ENCODE results near the gene ALDOA. TPM values are rescaled to one million over a fixed set of nuclear protein-coding genes. Genes with fewer than 3 reads are reported as not detected.

Gene ALDOA
- total RNA-seq, 2 donors from 2014 or later: 2,396 to 2,926 TPM

DNA sequence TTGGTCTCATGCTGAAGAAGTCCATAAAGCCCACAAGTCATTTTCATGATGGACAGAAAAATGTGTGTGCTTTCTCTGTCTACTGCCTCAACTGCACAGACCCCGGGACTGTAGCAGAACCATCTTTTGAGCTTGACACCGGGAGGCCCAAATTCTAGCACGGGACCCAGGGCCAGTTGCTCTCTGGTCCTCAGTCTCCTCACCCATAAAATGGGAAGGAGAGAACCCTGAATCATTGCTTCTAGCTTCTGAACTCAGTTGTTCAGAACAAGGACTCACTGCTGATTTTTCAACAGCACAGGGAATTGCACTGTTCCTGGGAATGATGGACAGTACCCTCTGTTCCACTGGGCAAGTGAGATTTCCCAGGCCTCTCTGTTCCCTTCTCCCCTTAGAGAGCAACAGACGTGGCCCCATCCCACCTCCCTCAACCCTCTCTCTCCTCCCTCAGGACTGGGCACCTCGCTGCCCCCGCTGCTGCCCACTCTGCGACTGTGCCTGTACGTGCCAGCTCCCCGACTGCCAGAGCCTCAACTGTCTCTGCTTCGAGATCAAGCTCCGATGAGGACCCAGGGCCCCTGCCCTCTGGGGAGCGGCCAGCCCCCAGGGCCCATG, 2.2 kb upstream of the ALDOA start:
- Histone ChIP-seq H3K27ac (peak overlapping the region; percentile 96), H3K9ac (ENCODE audit: low read depth in 2 of 2, low read length in 2 of 2) (peak overlapping the region; percentile 71 to 76), H3K4me3 (peak overlapping the region; percentile 89), H3K4me1 (peaks cover 6% of the 10 kb centered on the region), H3K27me3 (no peaks in the 10 kb centered on the region), H3K9me3 (no peaks in the 10 kb centered on the region), H3K36me3 (peaks cover 6% of the 10 kb centered on the region)
- intact Hi-C loops (cut with DNase I): no loop called here
- no peak for TF ChIP-seq CTCF (IDR thresholded peaks at IDR 0.05)
- DNase-seq: no peak

GRCh38 chr16:30063893-30064728, 1.4 kb upstream of the ALDOA start:
- Histone ChIP-seq H3K4me1 (peaks cover 8% of the 10 kb centered on the region), H3K27me3 (no peaks in the 10 kb centered on the region), H3K36me3 (peaks cover 10% of the 10 kb centered on the region), H3K9me3 (no peaks in the 10 kb centered on the region), H3K27ac (peak overlapping the region; percentile 96), H3K4me3 (peak overlapping the region; percentile 89), H3K9ac (ENCODE audit: low read depth in 2 of 2, low read length in 2 of 2) (peak overlapping the region; percentile 71 to 76)
- intact Hi-C loops (cut with DNase I): no loop called here
- peak; percentile 81 for DNase-seq
- TF ChIP-seq CTCF (IDR thresholded peaks at IDR 0.05): no peak

GRCh38 chr16:30064729-30065101, 845 bp upstream of the ALDOA start:
- Histone ChIP-seq H3K27ac (peak overlapping the region; percentile 96), H3K4me1 (peaks cover 13% of the 10 kb centered on the region), H3K9ac (ENCODE audit: low read depth in 2 of 2, low read length in 2 of 2) (peak overlapping the region; percentile 71 to 76), H3K4me3 (peak overlapping the region; percentile 89), H3K27me3 (no peaks in the 10 kb centered on the region), H3K9me3 (no peaks in the 10 kb centered on the region), H3K36me3 (peaks cover 16% of the 10 kb centered on the region)
- DNase-seq: no peak
- intact Hi-C loops (cut with DNase I): no loop called here
- no peak for TF ChIP-seq CTCF (IDR thresholded peaks at IDR 0.05)

DNA sequence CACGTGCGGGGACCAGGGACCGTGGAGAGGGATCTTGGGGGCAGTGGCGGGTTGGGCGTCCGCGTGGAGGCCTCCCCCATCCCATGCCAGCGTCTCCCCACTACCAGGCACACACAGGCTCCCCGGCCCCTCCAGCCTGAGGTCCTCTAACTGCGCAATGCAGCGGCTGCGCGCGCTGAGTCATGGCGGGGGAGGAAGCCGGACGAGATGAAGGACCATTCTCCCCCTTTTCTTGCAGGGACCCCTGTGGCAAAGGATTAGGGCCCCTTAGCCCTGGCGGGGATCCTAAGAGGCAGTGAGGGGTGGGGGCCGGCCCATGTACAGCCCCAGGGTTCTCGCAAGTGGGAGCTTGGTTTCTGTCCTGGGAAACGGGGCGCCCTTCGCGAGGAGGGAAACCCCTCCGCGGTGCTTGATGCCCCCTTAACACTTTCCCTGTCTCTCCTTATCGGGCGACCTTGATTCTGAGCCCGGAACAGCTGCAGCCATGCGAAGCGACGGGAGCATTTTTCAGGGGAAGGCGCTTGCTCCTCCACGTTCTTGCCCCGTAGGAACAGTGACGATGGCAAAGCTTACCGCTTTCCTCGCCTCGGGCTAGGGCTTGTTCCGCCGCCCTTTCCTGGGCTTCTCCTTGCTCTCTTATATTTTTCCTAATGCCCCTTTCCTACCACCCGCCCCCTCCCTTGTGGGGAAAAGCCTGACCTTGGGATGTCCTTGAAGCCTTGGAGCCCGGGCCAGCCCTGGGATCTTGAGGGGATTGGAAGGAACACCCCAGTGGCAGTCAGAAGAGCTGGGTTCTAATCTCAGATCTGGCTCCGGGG, 592 bp downstream of the ALDOA start:
- peak overlapping the region; percentile 96 for H3K27ac ChIP-seq
- H3K27me3 ChIP-seq: no peaks in the 10 kb centered on the region
- H3K4me1 ChIP-seq: peaks cover 13% of the 10 kb centered on the region
- H3K9ac ChIP-seq (ENCODE audit: low read depth in 2 of 2, low read length in 2 of 2): peak overlapping the region; percentile 98 to 100
- no peaks in the 10 kb centered on the region for H3K9me3 ChIP-seq
- peak; percentile 52 for DNase-seq
- TF ChIP-seq CTCF (IDR thresholded peaks at IDR 0.05): no peak
- H3K4me3 ChIP-seq: peak overlapping the region; percentile 89
- H3K36me3 ChIP-seq: peaks cover 26% of the 10 kb centered on the region
- intact Hi-C loops (cut with DNase I): no loop called here

Data from colonic mucosa (tissue), 4 donors.